Common myeloid progenitor, CD34-positive (primary cell): ENCODE measurements around the gene EVI5.
A peak's percentile ranks its signal among the peaks of the same experiment; 100 is the strongest.
"Not testable (repeated sequence)": the region's sequence is repeated elsewhere in the genome, so short reads cannot be mapped to it uniquely, and the experiment has no call there.

Source experiments
- CTCF ChIA-PET: fragments of 350-600 bp; sonication (Branson Sonifier 250); formaldehyde crosslinking; loops from one replicate; lab custom pipeline; 2021; ENCODE audit warnings: antibody characterized with exemption; lab: Charles Lee
- POLR2A ChIA-PET: fragments of 350-600 bp; sonication (Branson Sonifier 250); formaldehyde crosslinking; loops from one replicate; lab custom pipeline; 2021; ENCODE audit warnings: antibody characterized with exemption; lab: Charles Lee
- DNase-seq, 3 donors: peaks; one replicate each; pipeline versions ENCODE4 v3.0.0 to v3.0.0-alpha.2; 2013
- H3K27ac ChIP-seq, 2 experiments: 1 replicate in 1 of 2; 2 replicates in 1 of 2; pipeline ENCODE4 v1.7.0; 2013; ENCODE audit warnings: inconsistent platforms in 2 of 2, low read length in 2 of 2, mild to moderate bottlenecking in 2 of 2, low read depth in 1 of 2, moderate library complexity in 1 of 2; ENCODE audit not compliant: severe bottlenecking in 2 of 2, insufficient read depth in 1 of 2, poor library complexity in 1 of 2
- H3K27me3 ChIP-seq, 5 experiments: replicated peaks in 2 of 5; 1 replicate in 3 of 5; 2 replicates in 2 of 5; pipeline versions ENCODE4 v1.6.1 to v1.7.0; 2013; ENCODE audit warnings: low read length in 4 of 5, mild to moderate bottlenecking in 2 of 5, moderate library complexity in 2 of 5, inconsistent platforms in 1 of 5; ENCODE audit not compliant: insufficient read depth in 5 of 5, control insufficient read depth in 4 of 5
- H3K36me3 ChIP-seq, 4 experiments: 1 replicate in 2 of 4; 2 replicates in 2 of 4; pipeline versions ENCODE4 v1.6.1 to v1.7.0; 2013; ENCODE audit warnings: low read length in 3 of 4, control low read depth in 1 of 4, mild to moderate bottlenecking in 1 of 4; ENCODE audit not compliant: control insufficient read depth in 4 of 4, insufficient read depth in 4 of 4
- H3K4me1 ChIP-seq, 4 experiments: 1 replicate in 3 of 4; 2 replicates in 1 of 4; pipeline versions ENCODE4 v1.6.1 to v1.7.1; 2013; ENCODE audit warnings: low read length in 3 of 4, mild to moderate bottlenecking in 3 of 4, control low read depth in 1 of 4, inconsistent platforms in 1 of 4, moderate library complexity in 1 of 4; ENCODE audit not compliant: control insufficient read depth in 4 of 4, insufficient read depth in 4 of 4; ENCODE audit errors: control extremely low read depth in 1 of 4
- H3K4me3 ChIP-seq, 7 experiments: 1 replicate in 4 of 7; 2 replicates in 3 of 7; pipeline versions ENCODE4 v1.5.1 to v1.7.0; 2013; ENCODE audit warnings: mild to moderate bottlenecking in 7 of 7, low read length in 6 of 7, moderate library complexity in 6 of 7, inconsistent platforms in 2 of 7, low read depth in 2 of 7, control low read depth in 1 of 7; ENCODE audit not compliant: insufficient read depth in 4 of 7, control insufficient read depth in 1 of 7; ENCODE audit errors: extremely low read depth in 1 of 7
- H3K9me3 ChIP-seq, 5 experiments: 1 replicate in 4 of 5; 2 replicates in 1 of 5; pipeline versions ENCODE4 v1.6.1 to v1.7.1; 2013; ENCODE audit warnings: low read length in 4 of 5, mild to moderate bottlenecking in 2 of 5, inconsistent platforms in 1 of 5, low read depth in 1 of 5, moderate library complexity in 1 of 5; ENCODE audit not compliant: control insufficient read depth in 4 of 5, insufficient read depth in 2 of 5; ENCODE audit errors: control extremely low read depth in 1 of 5
- WGBS: methylation state at CpG from one replicate; pipeline ENCODE4 v1.1.5; 2013; ENCODE audit not compliant: insufficient coverage; 5-methylcytosine and 5-hydroxymethylcytosine counted together

Gene EVI5

GRCh38 chr1:92715476-92715951, 69.4 kb downstream of the EVI5 start:
- H3K27me3 ChIP-seq, POLR2A ChIA-PET, H3K9me3 ChIP-seq, H3K27ac ChIP-seq, H3K4me3 ChIP-seq, CTCF ChIA-PET, H3K36me3 ChIP-seq, H3K4me1 ChIP-seq, DNase-seq: not testable (repeated sequence)
- WGBS: over 99% methylated on average over 11 of the region's 16 CpGs

DNA sequence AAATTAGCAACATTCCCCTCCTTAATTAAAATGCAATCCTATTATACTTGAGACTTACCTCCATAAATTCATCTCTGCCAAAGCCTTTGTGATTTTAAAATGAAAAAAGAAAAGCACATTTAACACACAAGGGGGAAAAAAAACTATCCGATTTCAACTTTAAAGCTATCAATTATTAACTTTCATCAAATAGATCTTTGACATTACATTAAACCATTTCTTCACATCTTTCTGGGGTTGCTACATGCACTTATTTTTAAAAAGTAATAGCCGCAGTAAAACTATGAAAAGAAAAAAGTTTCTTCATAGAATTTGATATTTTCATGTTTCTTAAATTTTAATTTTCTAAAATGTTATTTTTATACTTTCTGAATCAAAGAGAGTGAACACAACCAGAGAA, 71.0 kb downstream of the EVI5 start:
- no peaks in the 10 kb centered on the region for H3K36me3 ChIP-seq
- DNase-seq: no peak
- no CpG with 5 or more reads among the region's 2 CpGs for WGBS
- H3K27ac ChIP-seq: no peak overlapping the region
- no peak overlapping the region for H3K4me3 ChIP-seq
- H3K9me3 ChIP-seq: no peaks in the 10 kb centered on the region
- CTCF ChIA-PET: no interaction called here
- no peaks in the 10 kb centered on the region for H3K27me3 ChIP-seq
- H3K4me1 ChIP-seq: no peaks in the 10 kb centered on the region
- POLR2A ChIA-PET: no interaction called here

GRCh38 chr1:92711473-92712165, 73.3 kb downstream of the EVI5 start:
- Histone ChIP-seq H3K27ac (no peak overlapping the region), H3K27me3 (no peaks in the 10 kb centered on the region), H3K9me3 (no peaks in the 10 kb centered on the region), H3K4me3 (no peak overlapping the region), H3K4me1 (no peaks in the 10 kb centered on the region), H3K36me3 (no peaks in the 10 kb centered on the region)
- no peak for DNase-seq
- POLR2A ChIA-PET: no interaction called here
- CTCF ChIA-PET: no interaction called here
- 93% methylated on average over 6 of the region's 6 CpGs for WGBS

DNA sequence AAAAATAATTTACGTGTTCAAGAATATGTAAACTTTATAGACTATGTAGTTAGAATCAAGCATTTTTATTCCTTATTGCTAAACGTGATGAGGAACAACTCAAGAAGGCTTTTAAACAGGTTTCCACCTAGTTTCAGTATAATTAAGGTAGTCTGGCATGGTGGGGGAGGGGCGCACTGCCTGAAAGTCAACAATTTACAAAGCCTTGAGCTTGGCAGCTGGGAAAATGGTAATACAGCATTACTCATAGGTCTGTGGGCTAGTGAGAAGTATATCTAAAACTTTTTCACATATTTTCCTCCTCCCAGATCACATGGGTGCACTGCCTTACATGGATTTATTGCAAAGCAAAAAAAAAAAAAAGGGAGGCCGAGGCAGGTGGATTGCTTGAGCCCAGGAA, 75.2 kb downstream of the EVI5 start:
- no peak for DNase-seq
- POLR2A ChIA-PET: no interaction called here

DNA sequence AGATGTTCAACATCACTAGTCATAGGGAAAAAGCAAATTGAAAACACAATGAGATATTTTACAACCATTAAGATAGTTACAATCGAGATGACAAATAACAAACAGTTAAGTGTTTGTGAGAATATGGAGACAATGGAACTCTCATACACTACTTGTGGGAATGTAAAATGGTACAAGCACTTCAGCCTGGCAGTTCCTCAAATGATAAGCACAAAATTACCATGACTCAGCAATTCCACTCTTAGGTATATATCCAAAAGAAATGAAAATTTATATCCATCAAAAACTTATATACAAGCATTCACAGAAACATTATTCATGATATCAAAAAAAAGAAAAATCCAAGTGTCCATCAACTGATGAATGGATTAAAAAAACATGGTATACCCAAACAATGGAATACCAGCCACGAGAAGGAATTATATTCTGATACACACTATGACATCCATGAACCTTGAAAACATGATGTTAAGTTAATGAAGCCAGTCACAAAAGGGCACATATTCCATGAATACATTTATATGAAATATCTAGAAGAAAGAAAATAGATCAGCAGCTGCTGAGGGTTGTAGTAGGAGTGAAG, 76.4 kb downstream of the EVI5 start:
- H3K9me3 ChIP-seq: no peaks in the 10 kb centered on the region
- ChIA-PET CTCF (no interaction called here), POLR2A (no interaction called here)
- no peak overlapping the region for H3K27ac ChIP-seq
- H3K36me3 ChIP-seq: no peaks in the 10 kb centered on the region
- H3K4me1 ChIP-seq: peaks cover 0 to 4% (median 0%) of the 10 kb centered on the region in 4 experiments
- DNase-seq: peak; percentile 10 to 50 (median 41)
- WGBS: 100% methylated on average over 1 of the region's 2 CpGs
- no peak overlapping the region for H3K4me3 ChIP-seq
- H3K27me3 ChIP-seq: no peaks in the 10 kb centered on the region

More for the DNA sequence above, 75.2 kb downstream of the EVI5 start:
- no peak overlapping the region for H3K27ac ChIP-seq
- H3K36me3 ChIP-seq: no peaks in the 10 kb centered on the region
- H3K9me3 ChIP-seq: no peaks in the 10 kb centered on the region
- peaks cover 0 to 4% (median 0%) of the 10 kb centered on the region in 4 experiments for H3K4me1 ChIP-seq
- H3K4me3 ChIP-seq: no peak overlapping the region
- H3K27me3 ChIP-seq: no peaks in the 10 kb centered on the region
- 100% methylated on average over 1 of the region's 4 CpGs for WGBS
- CTCF ChIA-PET: no interaction called here

DNA sequence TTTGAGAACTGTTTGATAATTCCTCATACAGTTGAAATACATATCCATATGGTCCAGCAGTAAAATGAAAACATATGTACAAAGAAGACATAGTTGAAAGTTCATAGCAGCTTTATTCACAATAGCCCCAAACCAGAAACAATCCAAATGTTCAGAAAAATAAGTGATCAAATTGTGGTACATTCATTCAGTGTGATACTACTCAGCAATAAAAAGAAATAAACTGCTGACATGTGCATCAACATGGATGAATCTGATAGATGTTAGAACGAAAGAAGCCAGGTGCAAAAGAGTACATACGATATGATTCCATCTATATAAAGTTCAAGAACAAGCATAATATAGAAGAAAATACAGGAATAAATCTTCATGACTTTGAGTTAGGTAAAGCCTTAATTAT, 77.2 kb downstream of the EVI5 start:
- no peaks in the 10 kb centered on the region for H3K9me3 ChIP-seq
- DNase-seq: no peak
- no peak overlapping the region for H3K4me3 ChIP-seq
- H3K36me3 ChIP-seq: no peaks in the 10 kb centered on the region
- H3K27me3 ChIP-seq: no peaks in the 10 kb centered on the region
- peaks cover 0 to 4% (median 0%) of the 10 kb centered on the region in 4 experiments for H3K4me1 ChIP-seq
- no peak overlapping the region for H3K27ac ChIP-seq
- no CpG with 5 or more reads among the region's 2 CpGs for WGBS
- POLR2A ChIA-PET: no interaction called here
- CTCF ChIA-PET: no interaction called here

DNA sequence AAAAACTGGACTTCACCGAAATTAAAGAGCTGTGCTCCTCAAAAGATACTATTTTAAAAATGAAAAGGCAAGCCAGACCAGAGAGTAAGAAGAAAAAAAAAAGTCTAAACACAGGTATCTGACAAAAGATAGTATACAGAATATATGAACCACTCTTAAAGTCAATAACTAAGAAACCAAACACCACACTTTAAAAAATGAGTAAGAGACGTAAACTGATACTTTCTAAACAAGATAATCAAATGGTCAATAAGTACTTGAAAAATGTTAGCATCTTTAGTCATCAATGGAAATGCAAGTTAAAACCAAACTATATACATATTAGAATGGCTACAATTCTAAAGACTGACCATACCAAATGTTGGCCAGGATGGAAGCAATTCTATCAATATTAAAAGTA, 77.6 kb downstream of the EVI5 start:
- DNase-seq: no peak
- no CpG with 5 or more reads among the region's 2 CpGs for WGBS
- Histone ChIP-seq H3K9me3 (no peaks in the 10 kb centered on the region), H3K27me3 (no peaks in the 10 kb centered on the region), H3K4me1 (peaks cover 0 to 4% (median 0%) of the 10 kb centered on the region in 4 experiments), H3K4me3 (no peak overlapping the region), H3K27ac (no peak overlapping the region), H3K36me3 (no peaks in the 10 kb centered on the region)
- CTCF ChIA-PET: no interaction called here
- POLR2A ChIA-PET: no interaction called here
